Breast epithelium (tissue), 3 donors: Measurements from ENCODE around the gene PPIC.

Source experiments
- POLR2A ChIP-seq: fragments of 450-650 bp; IDR thresholded peaks from one replicate; pipeline ENCODE4 v1.6.1; 2016; ENCODE audit warnings: antibody characterized with exemption, mild to moderate bottlenecking, moderate library complexity
- POLR2AphosphoS5 ChIP-seq, 3 donors: sonication (generic); formaldehyde crosslinking; IDR thresholded peaks; one replicate each; pipeline ENCODE4 v1.6.1; 2017; ENCODE audit warnings: antibody characterized with exemption in 3 of 3

- TF ChIP-seq POLR2AphosphoS5 (IDR thresholded peaks at IDR 0.05), result no peak
- no peak for TF ChIP-seq POLR2A
Observed at GRCh38 chr5:123059455-123059854, 22.9 kb upstream of the PPIC start.
